ENCODE measurements around the gene SLC2A2.

DNA sequence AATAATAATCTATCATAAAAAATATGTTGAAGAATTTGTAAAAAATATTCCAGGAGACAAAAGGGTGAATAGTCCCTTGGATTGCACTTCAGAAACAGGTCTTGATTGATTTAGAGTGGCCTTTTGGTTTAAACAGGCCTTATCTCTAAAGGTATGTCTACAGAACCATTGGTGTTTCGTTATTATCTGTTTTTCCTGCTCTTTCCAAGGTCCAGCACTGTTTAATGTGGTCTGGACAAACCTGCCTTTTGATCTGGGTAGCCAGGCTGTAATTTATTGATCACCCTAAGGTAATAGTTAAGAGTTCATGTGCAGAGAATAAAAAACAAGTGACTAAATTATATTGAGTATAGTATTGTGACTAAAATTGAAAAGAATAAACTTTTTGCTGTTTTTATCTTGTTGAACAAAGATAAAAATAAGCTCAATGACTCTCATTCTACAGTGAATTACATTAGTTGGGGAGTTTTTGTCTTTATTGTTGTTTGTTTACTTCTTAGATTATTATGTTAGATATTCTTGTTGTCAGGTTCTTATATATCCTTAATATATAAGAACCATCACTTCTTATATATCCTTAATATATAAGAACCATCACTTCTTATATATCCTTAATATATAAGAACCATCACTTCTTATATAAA lies 25.1 kb downstream of the SLC2A2 start:
- TF ChIP-seq, protein P1, sequence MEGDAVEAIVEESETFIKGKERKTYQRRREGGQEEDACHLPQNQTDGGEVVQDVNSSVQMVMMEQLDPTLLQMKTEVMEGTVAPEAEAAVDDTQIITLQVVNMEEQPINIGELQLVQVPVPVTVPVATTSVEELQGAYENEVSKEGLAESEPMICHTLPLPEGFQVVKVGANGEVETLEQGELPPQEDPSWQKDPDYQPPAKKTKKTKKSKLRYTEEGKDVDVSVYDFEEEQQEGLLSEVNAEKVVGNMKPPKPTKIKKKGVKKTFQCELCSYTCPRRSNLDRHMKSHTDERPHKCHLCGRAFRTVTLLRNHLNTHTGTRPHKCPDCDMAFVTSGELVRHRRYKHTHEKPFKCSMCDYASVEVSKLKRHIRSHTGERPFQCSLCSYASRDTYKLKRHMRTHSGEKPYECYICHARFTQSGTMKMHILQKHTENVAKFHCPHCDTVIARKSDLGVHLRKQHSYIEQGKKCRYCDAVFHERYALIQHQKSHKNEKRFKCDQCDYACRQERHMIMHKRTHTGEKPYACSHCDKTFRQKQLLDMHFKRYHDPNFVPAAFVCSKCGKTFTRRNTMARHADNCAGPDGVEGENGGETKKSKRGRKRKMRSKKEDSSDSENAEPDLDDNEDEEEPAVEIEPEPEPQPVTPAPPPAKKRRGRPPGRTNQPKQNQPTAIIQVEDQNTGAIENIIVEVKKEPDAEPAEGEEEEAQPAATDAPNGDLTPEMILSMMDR (IDR thresholded peaks at IDR 0.05): no peak
- no peak for TF ChIP-seq POLR2A (IDR thresholded peaks at IDR 0.05)

All from heart left ventricle (tissue), 13 donors.